ENCODE data around the gene KLHL29.

Gene KLHL29

GRCh38 chr2:23703037-23703582 lies 318.1 kb downstream of the KLHL29 start:
- DNase-seq (ENCODE audit: low read depth), result no peak
- no peak overlapping the region for H3K4me3 ChIP-seq (replicated peaks; ENCODE audit: low read depth, low read length)
- TF ChIP-seq, protein P1, sequence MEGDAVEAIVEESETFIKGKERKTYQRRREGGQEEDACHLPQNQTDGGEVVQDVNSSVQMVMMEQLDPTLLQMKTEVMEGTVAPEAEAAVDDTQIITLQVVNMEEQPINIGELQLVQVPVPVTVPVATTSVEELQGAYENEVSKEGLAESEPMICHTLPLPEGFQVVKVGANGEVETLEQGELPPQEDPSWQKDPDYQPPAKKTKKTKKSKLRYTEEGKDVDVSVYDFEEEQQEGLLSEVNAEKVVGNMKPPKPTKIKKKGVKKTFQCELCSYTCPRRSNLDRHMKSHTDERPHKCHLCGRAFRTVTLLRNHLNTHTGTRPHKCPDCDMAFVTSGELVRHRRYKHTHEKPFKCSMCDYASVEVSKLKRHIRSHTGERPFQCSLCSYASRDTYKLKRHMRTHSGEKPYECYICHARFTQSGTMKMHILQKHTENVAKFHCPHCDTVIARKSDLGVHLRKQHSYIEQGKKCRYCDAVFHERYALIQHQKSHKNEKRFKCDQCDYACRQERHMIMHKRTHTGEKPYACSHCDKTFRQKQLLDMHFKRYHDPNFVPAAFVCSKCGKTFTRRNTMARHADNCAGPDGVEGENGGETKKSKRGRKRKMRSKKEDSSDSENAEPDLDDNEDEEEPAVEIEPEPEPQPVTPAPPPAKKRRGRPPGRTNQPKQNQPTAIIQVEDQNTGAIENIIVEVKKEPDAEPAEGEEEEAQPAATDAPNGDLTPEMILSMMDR (IDR thresholded peaks at IDR 0.05; ENCODE audit: low read length, missing control alignments), result no peak

- H3K4me3 ChIP-seq (replicated peaks; ENCODE audit: low read depth, low read length), result no peak overlapping the region
- TF ChIP-seq, protein P1 (IDR thresholded peaks at IDR 0.05; ENCODE audit: low read length, missing control alignments), result no peak
- DNase-seq (ENCODE audit: low read depth), result no peak
Observed at GRCh38 chr2:23703583-23704385, 318.8 kb downstream of the KLHL29 start.

DNA sequence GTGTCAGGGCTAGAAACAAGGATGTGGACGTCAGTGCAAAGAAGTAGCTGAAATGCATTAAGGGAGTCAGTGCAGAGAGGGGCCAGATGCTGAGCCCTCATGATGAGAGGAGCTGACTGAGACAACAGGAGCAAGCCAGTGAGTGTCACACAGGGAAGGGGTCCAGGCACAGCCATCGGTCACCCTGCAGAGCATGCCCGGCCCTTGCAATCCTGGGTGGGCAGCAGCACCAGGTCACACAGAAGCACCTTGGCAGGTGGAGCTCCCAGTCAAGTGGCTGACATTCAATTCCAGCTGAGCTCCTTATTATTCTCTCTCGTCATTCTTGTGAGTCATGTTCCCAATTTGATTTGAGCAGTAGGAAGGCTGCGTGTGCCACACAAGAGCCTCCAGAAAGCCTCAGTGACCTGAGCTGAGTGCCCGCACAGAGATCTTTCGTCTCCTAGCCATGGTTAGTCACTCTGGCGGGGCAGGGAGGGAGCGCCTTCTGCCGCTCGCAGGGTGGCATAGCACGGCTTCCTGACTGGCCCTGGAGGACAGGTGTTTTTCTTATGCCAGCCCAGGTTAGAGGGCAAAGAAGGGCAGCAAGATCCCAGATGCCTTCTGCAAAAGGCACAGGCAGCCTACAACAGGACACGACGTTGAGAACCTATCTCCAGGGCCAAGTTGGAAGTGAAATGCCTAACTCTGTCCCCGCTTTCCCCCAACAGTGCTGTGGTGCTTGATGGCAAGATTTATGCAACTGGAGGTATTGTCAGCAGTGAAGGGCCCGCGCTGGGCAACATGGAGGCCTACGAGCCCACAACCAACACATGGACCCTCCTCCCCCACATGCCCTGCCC lies 321.0 kb downstream of the KLHL29 start:
- H3K4me3 ChIP-seq (replicated peaks; ENCODE audit: low read depth, low read length), result no peak overlapping the region
- TF ChIP-seq, protein P1 (IDR thresholded peaks at IDR 0.05; ENCODE audit: low read length, missing control alignments), result no peak
- no peak for DNase-seq (ENCODE audit: low read depth)

DNA sequence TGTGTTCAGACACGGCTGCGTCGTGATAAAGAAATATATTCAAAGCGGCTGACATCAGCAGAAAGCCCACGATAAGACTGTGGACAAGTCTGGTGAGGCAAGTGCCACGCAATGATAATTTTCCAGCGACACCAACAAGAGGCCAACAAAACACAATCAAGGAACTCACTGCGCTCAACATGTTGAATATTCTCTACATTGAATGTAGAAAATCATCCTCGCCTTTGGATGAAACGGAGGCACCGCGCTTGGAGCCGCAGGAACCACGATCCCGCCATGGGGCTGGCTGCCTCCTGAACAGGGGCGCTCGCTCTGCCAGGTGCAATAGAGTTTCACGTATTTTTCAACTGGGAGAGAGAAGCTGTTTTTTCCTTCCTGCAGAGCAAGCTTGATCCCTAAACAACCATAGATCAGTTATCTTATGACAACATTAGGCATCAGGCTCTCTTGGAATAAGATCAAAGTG lies 321.7 kb downstream of the KLHL29 start:
- no peak for DNase-seq (ENCODE audit: low read depth)
- TF ChIP-seq, protein P1 (IDR thresholded peaks at IDR 0.05; ENCODE audit: low read length, missing control alignments), result no peak

DNA sequence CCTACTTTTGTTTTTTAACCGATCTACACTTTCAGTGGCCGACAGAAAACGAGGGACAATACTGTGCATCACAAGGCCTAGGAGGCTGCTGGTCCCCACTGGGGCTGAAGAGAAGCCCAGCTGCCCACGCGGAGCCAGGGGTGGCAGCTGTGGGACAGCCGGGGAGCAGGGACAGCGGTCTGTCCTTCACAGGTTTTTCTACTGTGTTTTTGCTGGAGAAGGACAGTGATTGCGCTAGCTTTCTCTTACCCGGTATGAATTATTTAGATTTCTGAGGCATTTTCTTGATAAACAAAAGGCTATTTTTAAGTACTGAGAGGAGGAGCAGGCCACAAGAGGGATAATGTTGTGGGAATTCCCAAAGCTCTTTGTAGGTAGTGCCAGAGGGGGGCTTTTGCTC lies 322.1 kb downstream of the KLHL29 start:
- TF ChIP-seq, protein P1 (IDR thresholded peaks at IDR 0.05; ENCODE audit: low read length, missing control alignments), result no peak
- no peak overlapping the region for H3K4me3 ChIP-seq (replicated peaks; ENCODE audit: low read depth, low read length)
- DNase-seq (ENCODE audit: low read depth), result no peak

More for the DNA sequence above, 321.7 kb downstream of the KLHL29 start:
- H3K4me3 ChIP-seq (replicated peaks; ENCODE audit: low read depth, low read length), result no peak overlapping the region

DNA sequence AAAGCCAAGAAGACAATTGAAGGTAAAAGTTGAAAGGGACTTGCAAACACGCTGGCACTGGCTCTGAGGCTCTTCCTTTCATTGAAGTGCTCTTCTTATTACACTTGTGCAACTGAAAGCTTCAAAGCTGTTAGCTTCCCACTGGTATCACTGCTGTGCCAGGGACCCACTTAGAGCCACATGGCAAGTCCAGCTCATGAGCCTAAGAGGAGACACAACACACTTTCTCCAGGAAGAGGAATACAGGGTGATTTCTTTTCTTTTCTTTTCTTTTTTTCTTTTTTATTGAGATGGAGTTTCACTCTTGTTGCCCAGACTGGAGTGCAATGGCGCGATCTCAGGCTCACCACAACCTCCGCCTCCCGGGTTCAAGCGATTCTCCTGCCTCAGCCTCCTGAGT lies 323.8 kb downstream of the KLHL29 start:
- TF ChIP-seq, protein P1 (IDR thresholded peaks at IDR 0.05; ENCODE audit: low read length, missing control alignments), result no peak
- H3K4me3 ChIP-seq (replicated peaks; ENCODE audit: low read depth, low read length), result no peak overlapping the region
- DNase-seq (ENCODE audit: low read depth), result no peak

Measured in fibroblast of pulmonary artery (primary cell).